ENCODE measurements around the gene LTC4S. TPM values are rescaled to one million over a fixed set of nuclear protein-coding genes. Genes with fewer than 3 reads are reported as not detected.

Gene LTC4S
- total and polyA plus RNA-seq, 9 of the 15 experiments (the other 6 are each of a cell fraction or from before 2014, with no cell fraction given): 0.17 to 0.77 (median 0.75) TPM; not detected in 6

GRCh38 chr5:179815491-179816249 lies 21.9 kb downstream of the LTC4S start:
- Histone ChIP-seq H3K4me2 (ENCODE audit: insufficient read depth, low read length) (no peak overlapping the region), H2AFZ (ENCODE audit: low read depth, low read length) (no peak overlapping the region), H3K4me3 (no peak overlapping the region), H3K27ac (ENCODE audit: extremely low read depth, low read depth, low read length) (no peak overlapping the region; the same call in 2 of the 3 replicates), H3K9ac (ENCODE audit: insufficient read depth in 1 of 2, low read depth in 2 of 2, low read length in 2 of 2) (no peak overlapping the region), H3K9me1 (ENCODE audit: control insufficient read depth, insufficient read depth, low read length) (no peaks in the 10 kb centered on the region), H3K79me2 (ENCODE audit: control insufficient read depth, insufficient read depth, low read length) (peaks cover 62% of the 10 kb centered on the region), H3K9me3 (replicated peaks; ENCODE audit: control insufficient read depth, insufficient read depth, low read depth, low read length) (no peaks in the 10 kb centered on the region), H3K27me3 (ENCODE audit: control insufficient read depth in 2 of 2, insufficient read depth in 2 of 2, low read length in 2 of 2) (no peaks in the 10 kb centered on the region), H4K20me1 (replicated peaks; ENCODE audit: control insufficient read depth, insufficient read depth, low read length) (no peaks in the 10 kb centered on the region), H3K4me1 (replicated peaks in 1 of 2; ENCODE audit: control insufficient read depth in 2 of 2, insufficient read depth in 2 of 2, low read length in 2 of 2) (peaks cover 32 to 65% of the 10 kb centered on the region in 2 experiments), H3K36me3 (ENCODE audit: control insufficient read depth, insufficient read depth, low read length) (peaks cover 38% of the 10 kb centered on the region; the same call in 2 of the 3 replicates)
- no peak for TF ChIP-seq IRF2 (CRISPR knock-in tag; IDR thresholded peaks at IDR 0.05)
- TF ChIP-seq ZNF3 (CRISPR knock-in tag; IDR thresholded peaks at IDR 0.05): no peak
- TF ChIP-seq PRPF4 (IDR thresholded peaks at IDR 0.05; ENCODE audit: insufficient read depth, low read depth, low read length, poor library complexity, severe bottlenecking): no peak
- no peak for TF ChIP-seq TFE3 (CRISPR knock-in tag; IDR thresholded peaks at IDR 0.05)
- TF ChIP-seq MED1 (CRISPR knock-in tag; IDR thresholded peaks at IDR 0.05; ENCODE audit: borderline replicate concordance): no peak
- TF ChIP-seq CHD4 (IDR thresholded peaks at IDR 0.05; ENCODE audit: insufficient read depth, insufficient replicate concordance, low read depth, low read length, poor library complexity, severe bottlenecking): no peak
- TF ChIP-seq PREB (CRISPR knock-in tag; IDR thresholded peaks at IDR 0.05): no peak
- TF ChIP-seq SAP30 (IDR thresholded peaks at IDR 0.05; ENCODE audit: borderline replicate concordance, insufficient read depth, low read depth, low read length, poor library complexity, severe bottlenecking): no peak
- TF ChIP-seq HDAC3 (IDR thresholded peaks at IDR 0.05; ENCODE audit: borderline replicate concordance, partially characterized antibody): no peak
- TF ChIP-seq SMAD1 (IDR thresholded peaks at IDR 0.05; ENCODE audit: low read depth, low read length, partially characterized antibody): no peak
- no peak for TF ChIP-seq CBX5 (IDR thresholded peaks at IDR 0.05; ENCODE audit: borderline replicate concordance, low read depth)
- ChIA-PET POLR2A (interaction anchor here (0.7 to 1.6 kb wide), 2 partner anchors 12 to 28 kb away, joined by 3 to 4 read pairs; no protein-coding TSS in a partner anchor), CTCF (ENCODE audit: low intra/inter-chr PET ratio) (no interaction called here)
- FAIRE-seq (no peak), ATAC-seq (no peak), DNase-seq (ENCODE audit: extremely low read depth in 1 of 4, low spot score in 3 of 4) (no peak)
- intact Hi-C loops (cut with micrococcal nuclease): no loop called here
- in situ Hi-C loops (cut with MboI): no loop called here
- WGBS (ENCODE audit: insufficient coverage, low coverage, missing lambda C conversion rate): 96% methylated on average over 16 of the region's 21 CpGs
- BruUV-seq (replicated peaks): no TSS peak

Measured in K562 (cell line).